Measurements from ENCODE around the gene FCHSD2. TPM values are rescaled to one million over a fixed set of nuclear protein-coding genes. Genes with fewer than 3 reads are reported as not detected.
A peak's percentile ranks its signal among the peaks of the same experiment; 100 is the strongest.

Gene FCHSD2
- total RNA-seq, 6 donors from 2014 or later, result 22.5 to 55.6 (median 42.7) TPM

- H3K4me3 ChIP-seq, result no peak overlapping the region
- no peaks in the 10 kb centered on the region for H3K36me3 ChIP-seq
- H3K27me3 ChIP-seq, result no peaks in the 10 kb centered on the region
- H3K4me1 ChIP-seq, result peaks cover 0 to 12% (median 8%) of the 10 kb centered on the region in 4 donors
- DNase-seq (no peak), ATAC-seq (ENCODE audit: low FRiP score in 2 of 2) (no peak)
- no peak overlapping the region for H3K27ac ChIP-seq
- TF ChIP-seq POLR2AphosphoS5 (IDR thresholded peaks at IDR 0.05) (no peak), CTCF (IDR thresholded peaks at IDR 0.05) (no peak), EP300 (IDR thresholded peaks at IDR 0.05) (no peak), POLR2A (IDR thresholded peaks at IDR 0.05) (no peak)
- H3K9me3 ChIP-seq, result no peaks in the 10 kb centered on the region
Observed at GRCh38 chr11:73003088-73003487, 139.0 kb downstream of the FCHSD2 start.

DNA sequence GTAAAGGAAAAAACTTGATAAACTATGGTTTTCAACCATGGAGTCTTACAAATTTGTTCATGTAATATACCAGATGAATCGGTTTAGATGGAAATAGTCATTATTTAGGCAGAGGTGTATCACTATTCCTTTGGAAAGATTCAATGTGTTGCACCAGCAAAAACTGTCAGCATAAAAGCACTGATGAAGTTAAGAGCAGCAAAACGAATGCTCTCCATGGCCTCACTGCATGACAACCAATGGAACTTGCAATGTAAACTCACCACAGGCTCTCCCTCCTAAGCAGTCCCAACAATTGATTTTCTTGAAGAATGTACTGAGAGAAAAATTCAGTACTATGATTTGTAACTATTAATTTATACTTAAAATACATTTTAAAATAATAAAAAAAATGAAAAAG is 139.9 kb downstream of the FCHSD2 start:
- WGBS, 2 donors, result 69 to 71% methylated on average over 2 of the region's 2 CpGs
- TF ChIP-seq EP300 (IDR thresholded peaks at IDR 0.05), result no peak
- TF ChIP-seq POLR2AphosphoS5 (IDR thresholded peaks at IDR 0.05), result no peak
- TF ChIP-seq POLR2A (IDR thresholded peaks at IDR 0.05), result no peak
- no peak for TF ChIP-seq CTCF (IDR thresholded peaks at IDR 0.05)
- Histone ChIP-seq H3K36me3 (no peaks in the 10 kb centered on the region), H3K9me3 (no peaks in the 10 kb centered on the region), H3K27ac (peak overlapping the region in 1 of 4 donors; percentile 57), H3K27me3 (no peaks in the 10 kb centered on the region), H3K4me1 (peaks cover 1 to 12% (median 5%) of the 10 kb centered on the region in 4 donors), H3K4me3 (no peak overlapping the region)
- no peak for ATAC-seq (ENCODE audit: low FRiP score in 2 of 2)
- DNase-seq, result no peak

GRCh38 chr11:73001615-73002014 is 140.5 kb downstream of the FCHSD2 start:
- Histone ChIP-seq H3K36me3 (no peaks in the 10 kb centered on the region), H3K27ac (peak overlapping the region in 1 of 4 donors; percentile 57), H3K9me3 (no peaks in the 10 kb centered on the region), H3K27me3 (no peaks in the 10 kb centered on the region), H3K4me1 (peaks cover 4 to 16% (median 7%) of the 10 kb centered on the region in 4 donors), H3K4me3 (no peak overlapping the region)
- DNase-seq, result no peak
- TF ChIP-seq CTCF (IDR thresholded peaks at IDR 0.05) (no peak), EP300 (IDR thresholded peaks at IDR 0.05) (no peak), POLR2A (IDR thresholded peaks at IDR 0.05) (no peak), POLR2AphosphoS5 (IDR thresholded peaks at IDR 0.05) (no peak)
- ATAC-seq (ENCODE audit: low FRiP score in 2 of 2), result no peak
- 60% methylated on average over 4 of the region's 4 CpGs for WGBS, 2 donors

- no peak for TF ChIP-seq EP300 (IDR thresholded peaks at IDR 0.05)
- no peak for TF ChIP-seq POLR2AphosphoS5 (IDR thresholded peaks at IDR 0.05)
- no peak for TF ChIP-seq POLR2A (IDR thresholded peaks at IDR 0.05)
- TF ChIP-seq CTCF (IDR thresholded peaks at IDR 0.05), result no peak
- Histone ChIP-seq H3K9me3 (no peaks in the 10 kb centered on the region), H3K27me3 (no peaks in the 10 kb centered on the region), H3K4me3 (no peak overlapping the region), H3K27ac (no peak overlapping the region), H3K4me1 (peaks cover 4 to 19% (median 8%) of the 10 kb centered on the region in 4 donors), H3K36me3 (peaks cover 0 to 4% (median 0%) of the 10 kb centered on the region in 4 donors)
- ATAC-seq (ENCODE audit: low FRiP score in 2 of 2) (no peak), DNase-seq (no peak)
Observed at GRCh38 chr11:72998676-72999075, 143.4 kb downstream of the FCHSD2 start.

DNA sequence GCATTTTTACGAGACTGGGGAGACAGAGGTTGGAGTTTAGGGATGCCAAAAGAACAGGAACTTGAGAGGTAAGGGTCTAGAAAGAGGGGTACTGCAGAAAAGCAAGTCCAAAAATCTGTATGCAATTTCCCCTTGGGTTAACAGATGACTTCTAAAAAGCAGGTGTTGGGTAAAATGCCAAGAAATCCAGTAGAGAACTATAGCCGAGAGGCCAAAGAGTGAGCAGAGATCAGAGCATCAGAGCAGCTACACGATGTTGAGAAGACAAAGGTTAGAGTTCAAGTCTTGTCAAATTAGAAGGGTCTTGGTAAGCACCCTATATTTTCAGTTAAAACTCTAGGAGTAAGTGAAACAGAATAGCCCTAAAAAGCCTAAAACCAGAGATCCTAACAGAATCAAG is 145.2 kb downstream of the FCHSD2 start:
- no peak for TF ChIP-seq POLR2A (IDR thresholded peaks at IDR 0.05)
- no peak for TF ChIP-seq POLR2AphosphoS5 (IDR thresholded peaks at IDR 0.05)
- no peak for TF ChIP-seq CTCF (IDR thresholded peaks at IDR 0.05)
- no peak for TF ChIP-seq EP300 (IDR thresholded peaks at IDR 0.05)
- Histone ChIP-seq H3K4me3 (no peak overlapping the region), H3K9me3 (no peaks in the 10 kb centered on the region), H3K27ac (no peak overlapping the region), H3K27me3 (no peaks in the 10 kb centered on the region), H3K36me3 (peaks cover 0 to 4% (median 0%) of the 10 kb centered on the region in 4 donors), H3K4me1 (peaks cover 3 to 18% (median 8%) of the 10 kb centered on the region in 4 donors)
- ATAC-seq (ENCODE audit: low FRiP score in 2 of 2) (no peak), DNase-seq (no peak)
- 50 to 56% methylated on average over 3 of the region's 3 CpGs for WGBS, 2 donors

Data from upper lobe of left lung (tissue), 6 donors.